GM12878 (cell line): ENCODE measurements around the gene ZNF3. TPM values are rescaled to one million over a fixed set of nuclear protein-coding genes. Genes with fewer than 3 reads are reported as not detected.

Experiments
- ATAC-seq: fragments of 200-7000 bp; cut with Tn5 transposase; 3 replicates; pipeline ENCODE4 v1.9.1; 2020; ENCODE audit warnings: mild to moderate bottlenecking, moderate library complexity
- BruUV-seq: library from RNA; stranded (reverse); fragments of 400-500 nt; replicated peaks from 2 replicates; lab custom pipeline; 2021; lab: Mats Ljungman, UMichigan
- CTCF ChIA-PET: fragments of 300-600 bp; sonication (Branson Sonifier 250); formaldehyde crosslinking; extraction: SDS; loops from one replicate; lab custom pipeline; 2021; ENCODE audit warnings: inconsistent platforms; lab: Yijun Ruan, JAX
- POLR2A ChIA-PET: fragments of 350-600 bp; formaldehyde crosslinking; extraction: SDS; loops from one replicate; lab custom pipeline; 2021; ENCODE audit warnings: inconsistent platforms; lab: Charles Lee
- RAD21 ChIA-PET: fragments of 300-600 bp; sonication (Branson Sonifier 250); formaldehyde crosslinking; loops from one replicate; lab custom pipeline; 2023; ENCODE audit warnings: antibody characterized with exemption; ENCODE audit not compliant: unreplicated experiment; lab: Charles Lee
- SMC1A ChIA-PET: fragments of 300-600 bp; sonication (Branson Sonifier 250); formaldehyde crosslinking; loops from one replicate; lab custom pipeline; 2023; ENCODE audit not compliant: unreplicated experiment, uncharacterized antibody; lab: Charles Lee
- DNase-seq: peaks from one replicate; pipeline ENCODE4 v3.0.0-alpha.2; 2011; ENCODE audit warnings: low read depth, low spot score
- FAIRE-seq: peaks from 3 replicates; lab custom pipeline; 2011; peaks lifted over from hg19 to GRCh38; lab: Jason Lieb, UNC
- H2AFZ ChIP-seq: 2 replicates; pipeline ENCODE4 v1.6.0; 2011; ENCODE audit warnings: low read depth, low read length, control low read depth; ENCODE audit not compliant: control insufficient read depth
- H3K27ac ChIP-seq: 2 replicates; pipeline ENCODE4 v1.5.1; 2011; ENCODE audit warnings: control low read depth; ENCODE audit not compliant: control insufficient read depth, insufficient read depth
- H3K27me3 ChIP-seq, 2 experiments: replicated peaks in 1 of 2; 2 replicates each; pipeline versions ENCODE4 v1.6.0 to v1.6.1; 2011; ENCODE audit warnings: low read length in 1 of 2; ENCODE audit not compliant: control insufficient read depth in 2 of 2, insufficient read depth in 2 of 2
- H3K36me3 ChIP-seq, 2 experiments: 2 replicates each; pipeline ENCODE4 v1.5.1; 2011; ENCODE audit warnings: low read length in 1 of 2; ENCODE audit not compliant: control insufficient read depth in 2 of 2, insufficient read depth in 2 of 2
- H3K4me1 ChIP-seq: 2 replicates; pipeline ENCODE4 v1.6.1; 2011; ENCODE audit warnings: mild to moderate bottlenecking, low read length, moderate library complexity, mixed read lengths; ENCODE audit not compliant: control insufficient read depth, insufficient read depth
- H3K4me2 ChIP-seq: 2 replicates; pipeline ENCODE4 v1.6.0; 2011; ENCODE audit warnings: control low read depth; ENCODE audit not compliant: control insufficient read depth, insufficient read depth
- H3K4me3 ChIP-seq: fragments of 200-600 bp; sonication (generic); 2 replicates; pipeline ENCODE4 v1.5.1; 2016
- H3K79me2 ChIP-seq: 2 replicates; pipeline ENCODE4 v1.6.0; 2011; ENCODE audit warnings: low read length; ENCODE audit not compliant: control insufficient read depth, insufficient read depth
- H3K9ac ChIP-seq: 2 replicates; pipeline ENCODE4 v1.8.0; 2011; ENCODE audit warnings: low read length, control low read depth, mixed read lengths; ENCODE audit not compliant: control insufficient read depth, insufficient read depth
- H3K9me3 ChIP-seq: replicated peaks from 3 replicates; pipeline ENCODE4 v1.5.1; 2011; ENCODE audit warnings: mild to moderate bottlenecking, low read length; ENCODE audit not compliant: control insufficient read depth, insufficient read depth
- H4K20me1 ChIP-seq: 2 replicates; pipeline ENCODE4 v1.6.0; 2011; ENCODE audit not compliant: control insufficient read depth, insufficient read depth
- GABPA ChIP-seq: IDR thresholded peaks from 2 replicates; pipeline ENCODE4 v1.6.1; 2014; ENCODE audit warnings: antibody characterized with exemption, low read depth, mild to moderate bottlenecking, inconsistent platforms
- NFYA ChIP-seq: IDR thresholded peaks from 2 replicates; pipeline ENCODE4 v1.6.1; 2011; ENCODE audit warnings: low read depth, mild to moderate bottlenecking, low read length, improper control_type of control experiment, borderline replicate concordance
- YBX1 ChIP-seq: fragments of 450-650 bp; IDR thresholded peaks from 2 replicates; pipeline ENCODE4 v1.6.1; 2016; ENCODE audit warnings: antibody characterized with exemption
- WGBS: methylation state at CpG from one replicate; pipeline ENCODE4 v1.1.6; 2016; ENCODE audit warnings: low lambda C conversion rate; ENCODE audit not compliant: insufficient replicate concordance, insufficient coverage; ENCODE audit errors: missing lambda C conversion rate; 5-methylcytosine and 5-hydroxymethylcytosine counted together
- in situ Hi-C: fragments of 300-500 bp; cut with MboI; formaldehyde crosslinking; loops from 9 replicates; pipeline ENCODE4 v1.14.3; 2018; ENCODE audit warnings: mixed read lengths
- intact Hi-C: fragments of 100-400 bp; cut with micrococcal nuclease; formaldehyde crosslinking; loops from one replicate; pipeline ENCODE4 v1.14.2; 2022; ENCODE audit not compliant: unreplicated experiment
- polyA plus RNA-seq, 11 experiments: library from polyadenylated mRNA; depleted of rRNA in 4 of 11; unstranded in 6 of 11; stranded (reverse) in 5 of 11; fragments of >200 nt; fragmentation: Nextera tagmentation in 4 of 11; fragmentation: Illumina TruSeq in 1 of 11; extraction: Ambion mirVana in 4 of 11; extraction: Trizol in 1 of 11; gene quantifications; 1 replicate in 1 of 11; 2 replicates in 10 of 11; pipeline versions ENCODE4 v1.2.1 to v1.2.3, GENCODE V29; 2011 to 2016; ENCODE audit warnings: inconsistent platforms in 2 of 11, missing spikeins in 2 of 11, low read depth in 1 of 11
- total RNA-seq, 4 experiments: library from RNA; depleted of rRNA in 3 of 4; stranded (reverse); fragments of >200 nt in 3 of 4; fragmentation: Illumina TruSeq in 1 of 4; extraction: Trizol in 1 of 4; gene quantifications; 2 replicates each; pipeline versions ENCODE4 v1.2.1 to v1.2.3, GENCODE V29; 2013 to 2021

The ZNF3 gene
- total and polyA plus RNA-seq, 10 of the 15 experiments (the other 5 are each of a cell fraction or from before 2014, with no cell fraction given) = 17.2 to 37.4 (median 29.4) TPM

GRCh38 chr7:100089458-100090196 is 8.1 kb upstream of the ZNF3 start:
- no peaks in the 10 kb centered on the region for H3K9me3 ChIP-seq
- BruUV-seq = TSS peak; percentile 73
- WGBS = 6% methylated on average over 7 of the region's 7 CpGs
- H3K9ac ChIP-seq = peak overlapping the region; percentile 90
- DNase-seq = no peak
- in situ Hi-C loops = no loop called here
- ChIA-PET RAD21 (no interaction called here), POLR2A (interaction anchor here (0.8 to 3.9 kb wide), 3 partner anchors 9 to 41 kb away, joined by 3 to 39 read pairs (median 3); partner anchors contain the start of genes AP4M1 and MCM7), CTCF (interaction anchor here (0.8 to 1.3 kb wide), 3 partner anchors 11 to 43 kb away, joined by 3 to 4 read pairs (median 4); partner anchors contain the start of gene MCM7), SMC1A (interaction anchor here (0.9 to 1.4 kb wide), 2 partner anchors 10 to 12 kb away, joined by 3 to 4 read pairs; partner anchors contain the start of genes AP4M1 and MCM7)
- peaks cover 10% of the 10 kb centered on the region for H3K79me2 ChIP-seq
- peak overlapping the region; percentile 84 for H3K27ac ChIP-seq
- H2AFZ ChIP-seq = peak overlapping the region; percentile 94
- no peaks in the 10 kb centered on the region for H3K27me3 ChIP-seq
- H3K4me3 ChIP-seq = peak overlapping the region; percentile 92
- ATAC-seq = no peak
- intact Hi-C loops = loop anchor here (10.0 kb wide), 1 partner anchor 175 kb away; the partner anchor contains the start of gene TRIM4
- peaks cover 19 to 33% of the 10 kb centered on the region in 2 experiments for H3K36me3 ChIP-seq
- H4K20me1 ChIP-seq = no peaks in the 10 kb centered on the region
- H3K4me2 ChIP-seq = peak overlapping the region; percentile 85
- FAIRE-seq = no peak
- no peak for TF ChIP-seq GABPA
- peak; percentile 15; the same call in 1 of the 2 replicates for TF ChIP-seq YBX1
- TF ChIP-seq NFYA = no peak
- H3K4me1 ChIP-seq = peaks cover 6% of the 10 kb centered on the region
